ENCODE data around the gene CYTH3. TPM values are rescaled to one million over a fixed set of nuclear protein-coding genes. Genes with fewer than 3 reads are reported as not detected.
"Not testable (repeated sequence)": the region's sequence is repeated elsewhere in the genome, so short reads cannot be mapped to it uniquely, and the experiment has no call there.

CYTH3 gene
- total and polyA plus RNA-seq, 11 donors: 11.1 to 49.7 (median 22.1) TPM

DNA sequence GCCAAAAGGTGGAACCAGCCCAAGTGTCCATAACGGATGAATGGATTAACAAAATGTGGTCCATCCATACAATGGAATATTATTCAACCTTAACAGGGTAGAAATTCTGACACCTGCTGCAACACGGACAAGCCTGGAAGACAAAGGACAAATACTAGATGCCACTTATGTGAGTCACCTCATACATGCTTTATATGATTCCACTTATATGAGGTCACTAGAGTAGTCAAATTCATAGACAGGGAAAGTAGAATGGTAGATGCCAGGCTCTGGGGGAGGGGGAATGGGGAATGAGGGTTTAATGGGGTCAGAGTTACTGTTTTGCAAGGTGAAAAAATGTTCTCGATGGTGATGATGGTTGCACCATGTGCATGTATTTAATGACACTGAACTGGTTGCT is 34.0 kb upstream of the CYTH3 start:
- TF ChIP-seq POLR2A (IDR thresholded peaks at IDR 0.05): no peak
- TF ChIP-seq, protein P1, sequence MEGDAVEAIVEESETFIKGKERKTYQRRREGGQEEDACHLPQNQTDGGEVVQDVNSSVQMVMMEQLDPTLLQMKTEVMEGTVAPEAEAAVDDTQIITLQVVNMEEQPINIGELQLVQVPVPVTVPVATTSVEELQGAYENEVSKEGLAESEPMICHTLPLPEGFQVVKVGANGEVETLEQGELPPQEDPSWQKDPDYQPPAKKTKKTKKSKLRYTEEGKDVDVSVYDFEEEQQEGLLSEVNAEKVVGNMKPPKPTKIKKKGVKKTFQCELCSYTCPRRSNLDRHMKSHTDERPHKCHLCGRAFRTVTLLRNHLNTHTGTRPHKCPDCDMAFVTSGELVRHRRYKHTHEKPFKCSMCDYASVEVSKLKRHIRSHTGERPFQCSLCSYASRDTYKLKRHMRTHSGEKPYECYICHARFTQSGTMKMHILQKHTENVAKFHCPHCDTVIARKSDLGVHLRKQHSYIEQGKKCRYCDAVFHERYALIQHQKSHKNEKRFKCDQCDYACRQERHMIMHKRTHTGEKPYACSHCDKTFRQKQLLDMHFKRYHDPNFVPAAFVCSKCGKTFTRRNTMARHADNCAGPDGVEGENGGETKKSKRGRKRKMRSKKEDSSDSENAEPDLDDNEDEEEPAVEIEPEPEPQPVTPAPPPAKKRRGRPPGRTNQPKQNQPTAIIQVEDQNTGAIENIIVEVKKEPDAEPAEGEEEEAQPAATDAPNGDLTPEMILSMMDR (IDR thresholded peaks at IDR 0.05): no peak
- Histone ChIP-seq H3K36me3 (no peaks in the 10 kb centered on the region), H3K27ac (no peak overlapping the region), H3K4me3 (no peak overlapping the region), H3K27me3 (no peaks in the 10 kb centered on the region), H3K9me3 (no peaks in the 10 kb centered on the region), H3K4me1 (peaks cover 0 to 3% (median 0%) of the 10 kb centered on the region in 12 donors)
- WGBS, 4 donors: 74 to 85% (median 80%) methylated on average over 3 of the region's 3 CpGs
- ATAC-seq (no peak), DNase-seq (no peak)
- intact Hi-C loops (cut with DNase I): no loop called here

DNA sequence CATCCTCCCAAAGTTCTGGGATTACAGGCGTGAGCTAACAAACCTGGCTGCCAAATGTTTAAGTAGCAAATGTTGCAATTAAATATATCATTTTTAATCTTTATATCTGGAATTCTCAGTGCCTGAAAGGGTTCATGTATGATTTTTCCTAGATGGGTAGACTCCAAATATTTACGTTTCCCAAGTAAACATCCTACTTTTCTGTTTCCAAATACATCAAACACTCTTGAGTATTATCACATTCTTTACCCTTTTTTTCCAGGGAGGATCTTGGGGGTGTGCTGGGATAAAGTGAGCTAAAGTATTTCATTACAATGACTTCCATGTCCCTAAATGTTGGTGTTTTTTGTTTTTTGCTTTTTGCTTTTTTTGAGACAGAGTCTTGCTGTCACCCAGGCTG is 32.9 kb upstream of the CYTH3 start:
- H3K4me1 ChIP-seq: peaks cover 0 to 3% (median 0%) of the 10 kb centered on the region in 12 donors
- intact Hi-C loops (cut with DNase I): no loop called here
- no peak overlapping the region for H3K27ac ChIP-seq
- DNase-seq: no peak
- H3K9me3 ChIP-seq: no peaks in the 10 kb centered on the region
- no peak overlapping the region for H3K4me3 ChIP-seq
- WGBS, 4 donors: 71 to 84% (median 82%) methylated on average over 2 of the region's 2 CpGs
- ATAC-seq: no peak
- H3K27me3 ChIP-seq: no peaks in the 10 kb centered on the region
- TF ChIP-seq POLR2A (IDR thresholded peaks at IDR 0.05): no peak
- TF ChIP-seq, protein P1 (IDR thresholded peaks at IDR 0.05): no peak
- no peaks in the 10 kb centered on the region for H3K36me3 ChIP-seq

DNA sequence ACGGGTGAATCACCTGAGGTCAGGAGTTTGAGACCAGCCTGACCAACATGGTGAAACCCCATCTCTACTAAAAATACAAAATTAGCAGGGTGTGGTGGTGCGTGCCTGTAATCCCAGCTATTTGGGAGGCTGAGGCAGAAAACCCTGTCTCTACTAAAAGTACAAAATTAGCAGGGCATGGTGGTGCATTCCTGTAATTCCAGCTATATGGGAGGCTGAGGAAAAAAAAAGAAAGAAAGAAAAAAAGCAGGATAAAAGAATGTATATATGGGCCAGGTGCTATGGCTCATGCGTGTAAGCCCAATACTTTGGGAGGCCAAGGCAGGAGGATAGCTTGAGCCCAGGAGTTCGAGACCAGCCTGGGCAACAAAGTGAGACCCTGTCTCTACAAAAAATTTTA is 29.0 kb upstream of the CYTH3 start:
- intact Hi-C loops (cut with DNase I); H3K27me3 ChIP-seq; DNase-seq; H3K4me1 ChIP-seq; H3K36me3 ChIP-seq; H3K9me3 ChIP-seq; H3K4me3 ChIP-seq; ATAC-seq; H3K27ac ChIP-seq: not testable (repeated sequence)
- WGBS, 4 donors: 92 to 97% (median 95%) methylated on average over 4 of the region's 4 CpGs

DNA sequence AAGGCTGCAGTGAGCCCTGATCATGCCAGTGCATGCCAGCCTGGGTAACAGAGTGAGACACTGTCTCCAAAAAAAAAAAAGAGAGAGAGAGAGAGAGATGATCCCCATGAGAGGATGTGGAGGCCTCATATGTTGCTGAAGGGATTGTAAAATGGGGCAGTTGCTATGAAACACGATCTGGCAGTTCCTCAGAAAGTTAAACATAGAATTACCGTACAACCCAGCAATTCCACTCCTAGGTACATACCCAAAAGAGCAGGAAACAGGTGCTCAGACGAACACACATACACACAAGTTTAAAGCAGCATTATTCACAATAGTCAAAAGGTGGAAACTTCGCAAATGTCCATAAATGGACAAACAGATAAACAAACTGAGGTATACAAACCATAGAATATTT is 27.4 kb upstream of the CYTH3 start:
- Histone ChIP-seq H3K4me1 (peaks cover 0 to 3% (median 0%) of the 10 kb centered on the region in 12 donors), H3K36me3 (no peaks in the 10 kb centered on the region), H3K27me3 (no peaks in the 10 kb centered on the region), H3K9me3 (no peaks in the 10 kb centered on the region), H3K4me3 (no peak overlapping the region), H3K27ac (no peak overlapping the region)
- ATAC-seq (no peak), DNase-seq (no peak)
- TF ChIP-seq POLR2A (IDR thresholded peaks at IDR 0.05): no peak
- TF ChIP-seq, protein P1 (IDR thresholded peaks at IDR 0.05): no peak
- intact Hi-C loops (cut with DNase I): no loop called here
- 86 to 90% (median 89%) methylated on average over 4 of the region's 4 CpGs for WGBS, 4 donors

DNA sequence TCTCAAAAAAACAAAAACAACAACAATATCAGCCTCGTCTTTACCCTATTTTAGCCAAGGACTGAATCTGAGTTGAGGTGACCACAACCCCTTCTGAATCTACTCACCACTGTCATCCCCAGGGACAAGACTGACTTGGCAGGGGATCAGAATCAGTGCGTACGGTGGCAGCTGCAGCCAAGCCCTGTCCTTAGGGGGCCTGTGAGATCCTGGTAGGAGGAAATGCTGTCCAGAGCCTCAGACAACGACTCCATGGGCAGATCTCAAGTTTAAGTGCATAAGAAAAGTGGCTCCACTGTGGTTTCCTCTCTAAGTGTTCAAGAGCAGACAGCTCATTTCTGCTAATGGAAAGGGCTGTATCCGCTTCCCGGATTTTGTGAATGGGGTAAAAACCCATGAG is 22.4 kb upstream of the CYTH3 start:
- H3K36me3 ChIP-seq: no peaks in the 10 kb centered on the region
- H3K27ac ChIP-seq: no peak overlapping the region
- DNase-seq (peak in 1 of 5 donors; percentile 38), ATAC-seq (no peak)
- no peaks in the 10 kb centered on the region for H3K27me3 ChIP-seq
- intact Hi-C loops (cut with DNase I): no loop called here
- WGBS, 4 donors: 57 to 73% (median 64%) methylated on average over 6 of the region's 6 CpGs
- no peak overlapping the region for H3K4me3 ChIP-seq
- H3K4me1 ChIP-seq: no peaks in the 10 kb centered on the region
- TF ChIP-seq, protein P1 (IDR thresholded peaks at IDR 0.05): no peak
- TF ChIP-seq POLR2A (IDR thresholded peaks at IDR 0.05): no peak
- no peaks in the 10 kb centered on the region for H3K9me3 ChIP-seq
